ENCODE results near the gene CHGA. TPM values are rescaled to one million over a fixed set of nuclear protein-coding genes. Genes with fewer than 3 reads are reported as not detected.

Gene CHGA
- total RNA-seq, 1 donor: not detected

DNA sequence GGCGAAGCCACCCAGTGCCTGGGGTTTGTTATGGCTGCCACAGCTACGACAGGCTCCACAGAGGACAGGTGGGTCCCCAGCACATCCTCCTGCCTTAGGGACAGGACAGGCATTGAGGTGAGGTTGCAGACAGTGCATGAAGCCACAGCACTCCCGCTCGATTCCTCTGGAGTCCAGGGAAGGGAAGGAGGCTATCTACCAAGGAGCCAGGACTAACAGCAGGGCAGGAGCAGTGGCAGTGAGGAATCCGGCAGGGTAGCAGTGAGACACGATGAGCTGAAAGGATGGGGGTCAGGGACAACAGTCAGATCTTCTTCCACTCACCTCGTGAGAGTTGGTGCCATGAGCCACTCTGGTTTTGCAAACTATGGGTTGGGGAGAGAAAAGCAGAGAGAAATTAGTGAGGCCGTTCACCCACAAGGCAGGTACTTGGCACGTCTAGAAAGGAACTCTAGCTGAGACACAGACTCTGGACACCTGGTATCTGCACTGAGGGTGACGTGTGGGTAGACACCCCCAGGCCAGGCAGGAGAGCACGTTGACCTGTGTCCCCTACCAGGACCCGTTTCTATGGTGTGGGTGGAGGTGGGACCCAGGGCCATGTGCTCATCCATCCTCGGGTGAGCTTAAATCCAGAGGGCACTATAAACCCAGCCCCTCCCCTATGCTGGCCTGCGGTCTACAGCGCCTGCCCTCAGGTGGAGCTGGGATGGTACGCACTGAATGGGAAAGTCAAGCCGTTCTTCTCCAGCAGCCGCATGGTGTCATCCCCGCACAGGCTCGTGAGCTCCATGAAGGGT lies 39.3 kb downstream of the CHGA start:
- Histone ChIP-seq H3K27me3 (ENCODE audit: insufficient read depth, low read length) (no peaks in the 10 kb centered on the region), H2AFZ (ENCODE audit: low read length) (no peak overlapping the region), H3K4me3 (ENCODE audit: insufficient read depth, low read length) (no peak overlapping the region), H3K79me2 (ENCODE audit: insufficient read depth, low read length) (no peaks in the 10 kb centered on the region), H3K9me3 (ENCODE audit: low read depth, low read length) (no peaks in the 10 kb centered on the region), H4K20me1 (ENCODE audit: insufficient read depth, low read length) (no peaks in the 10 kb centered on the region), H3K4me1 (ENCODE audit: insufficient read depth, low read length) (peaks cover 14% of the 10 kb centered on the region), H3K36me3 (ENCODE audit: insufficient read depth, low read length) (no peaks in the 10 kb centered on the region), H3K27ac (ENCODE audit: low read depth, low read length) (no peak overlapping the region), H3K4me2 (ENCODE audit: insufficient read depth, low read length) (no peak overlapping the region)
- DNase-seq (ENCODE audit: insufficient read length, low spot score, missing footprints): peak; percentile 68
- TF ChIP-seq, protein P1, sequence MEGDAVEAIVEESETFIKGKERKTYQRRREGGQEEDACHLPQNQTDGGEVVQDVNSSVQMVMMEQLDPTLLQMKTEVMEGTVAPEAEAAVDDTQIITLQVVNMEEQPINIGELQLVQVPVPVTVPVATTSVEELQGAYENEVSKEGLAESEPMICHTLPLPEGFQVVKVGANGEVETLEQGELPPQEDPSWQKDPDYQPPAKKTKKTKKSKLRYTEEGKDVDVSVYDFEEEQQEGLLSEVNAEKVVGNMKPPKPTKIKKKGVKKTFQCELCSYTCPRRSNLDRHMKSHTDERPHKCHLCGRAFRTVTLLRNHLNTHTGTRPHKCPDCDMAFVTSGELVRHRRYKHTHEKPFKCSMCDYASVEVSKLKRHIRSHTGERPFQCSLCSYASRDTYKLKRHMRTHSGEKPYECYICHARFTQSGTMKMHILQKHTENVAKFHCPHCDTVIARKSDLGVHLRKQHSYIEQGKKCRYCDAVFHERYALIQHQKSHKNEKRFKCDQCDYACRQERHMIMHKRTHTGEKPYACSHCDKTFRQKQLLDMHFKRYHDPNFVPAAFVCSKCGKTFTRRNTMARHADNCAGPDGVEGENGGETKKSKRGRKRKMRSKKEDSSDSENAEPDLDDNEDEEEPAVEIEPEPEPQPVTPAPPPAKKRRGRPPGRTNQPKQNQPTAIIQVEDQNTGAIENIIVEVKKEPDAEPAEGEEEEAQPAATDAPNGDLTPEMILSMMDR (IDR thresholded peaks at IDR 0.05; ENCODE audit: extremely low read depth, low read depth, low read length): no peak

- H3K4me3 ChIP-seq (ENCODE audit: insufficient read depth, low read length): no peak overlapping the region
- peaks cover 2% of the 10 kb centered on the region for H3K9me3 ChIP-seq (ENCODE audit: low read depth, low read length)
- H2AFZ ChIP-seq (ENCODE audit: low read length): no peak overlapping the region
- no peak overlapping the region for H3K4me2 ChIP-seq (ENCODE audit: insufficient read depth, low read length)
- no peaks in the 10 kb centered on the region for H3K27me3 ChIP-seq (ENCODE audit: insufficient read depth, low read length)
- H4K20me1 ChIP-seq (ENCODE audit: insufficient read depth, low read length): peaks cover 5% of the 10 kb centered on the region
- H3K4me1 ChIP-seq (ENCODE audit: insufficient read depth, low read length): peaks cover 14% of the 10 kb centered on the region
- H3K36me3 ChIP-seq (ENCODE audit: insufficient read depth, low read length): no peaks in the 10 kb centered on the region
- peak; percentile 25 for DNase-seq (ENCODE audit: insufficient read length, low spot score, missing footprints)
- H3K27ac ChIP-seq (ENCODE audit: low read depth, low read length): no peak overlapping the region
- no peaks in the 10 kb centered on the region for H3K79me2 ChIP-seq (ENCODE audit: insufficient read depth, low read length)
- TF ChIP-seq, protein P1 (IDR thresholded peaks at IDR 0.05; ENCODE audit: extremely low read depth, low read depth, low read length): no peak
Measured at GRCh38 chr14:92962831-92963095, 39.8 kb downstream of the CHGA start.

GRCh38 chr14:92963301-92964123 lies 40.6 kb downstream of the CHGA start:
- H3K4me3 ChIP-seq (ENCODE audit: insufficient read depth, low read length): no peak overlapping the region
- H3K9me3 ChIP-seq (ENCODE audit: low read depth, low read length): peaks cover 2% of the 10 kb centered on the region
- no peak overlapping the region for H3K27ac ChIP-seq (ENCODE audit: low read depth, low read length)
- no peaks in the 10 kb centered on the region for H3K36me3 ChIP-seq (ENCODE audit: insufficient read depth, low read length)
- no peak overlapping the region for H2AFZ ChIP-seq (ENCODE audit: low read length)
- TF ChIP-seq, protein P1 (IDR thresholded peaks at IDR 0.05; ENCODE audit: extremely low read depth, low read depth, low read length): no peak
- DNase-seq (ENCODE audit: insufficient read length, low spot score, missing footprints): peak; percentile 48
- H4K20me1 ChIP-seq (ENCODE audit: insufficient read depth, low read length): peaks cover 5% of the 10 kb centered on the region
- H3K79me2 ChIP-seq (ENCODE audit: insufficient read depth, low read length): no peaks in the 10 kb centered on the region
- H3K4me1 ChIP-seq (ENCODE audit: insufficient read depth, low read length): peaks cover 14% of the 10 kb centered on the region
- no peak overlapping the region for H3K4me2 ChIP-seq (ENCODE audit: insufficient read depth, low read length)
- H3K27me3 ChIP-seq (ENCODE audit: insufficient read depth, low read length): no peaks in the 10 kb centered on the region

Data from osteoblast (primary cell).